Stimulated activated CD8-positive, alpha-beta memory T cell treated with anti-CD3 and anti-CD28 coated beads, Interleukin-12 subunit alpha, Interleukin-12 subunit beta, amount 100 ng/mL, for 4 hours (primary cell): Measurements from ENCODE around the gene CCDC167.

Source experiments
- DNase-seq: peaks from one replicate; pipeline ENCODE4 v3.0.0-alpha.2; 2020; ENCODE audit warnings: low read depth

CCDC167 gene

GRCh38 chr6:37499433-37500293, at the start of gene CCDC167:
Gene CCDC167, minus strand, starts transcription at chr6:37499893. Its CDS starts 30 bp downstream, at chr6:37499863.
- peak; percentile 91 for DNase-seq

GRCh38 chr6:37549154-37549553, 49.5 kb upstream of the CCDC167 start:
- DNase-seq = no peak

- no peak for DNase-seq
Observed at GRCh38 chr6:37548067-37548674, 48.5 kb upstream of the CCDC167 start.

- DNase-seq = no peak
Observed at GRCh38 chr6:37547564-37548061, 47.9 kb upstream of the CCDC167 start.

- DNase-seq = no peak
Observed at GRCh38 chr6:37546141-37546871, 46.6 kb upstream of the CCDC167 start.

GRCh38 chr6:37544530-37544929, 44.8 kb upstream of the CCDC167 start:
- DNase-seq = no peak

- no peak for DNase-seq
Observed at GRCh38 chr6:37543361-37543760, 43.7 kb upstream of the CCDC167 start.

- no peak for DNase-seq
Observed at GRCh38 chr6:37541346-37541745, 41.7 kb upstream of the CCDC167 start.

GRCh38 chr6:37540390-37540789, 40.7 kb upstream of the CCDC167 start:
- no peak for DNase-seq

GRCh38 chr6:37540029-37540352, 40.3 kb upstream of the CCDC167 start:
- no peak for DNase-seq

GRCh38 chr6:37539171-37540028, 39.7 kb upstream of the CCDC167 start:
- no peak for DNase-seq

- DNase-seq = no peak
Observed at GRCh38 chr6:37538107-37538506, 38.4 kb upstream of the CCDC167 start.

GRCh38 chr6:37537548-37537947, 37.9 kb upstream of the CCDC167 start:
- no peak for DNase-seq

GRCh38 chr6:37536491-37537190, 36.9 kb upstream of the CCDC167 start:
- no peak for DNase-seq

GRCh38 chr6:37535759-37536490, 36.2 kb upstream of the CCDC167 start:
- peak; percentile 10 for DNase-seq

- DNase-seq = no peak
Observed at GRCh38 chr6:37535428-37535758, 35.7 kb upstream of the CCDC167 start.

- DNase-seq = no peak
Observed at GRCh38 chr6:37534893-37535292, 35.2 kb upstream of the CCDC167 start.

GRCh38 chr6:37532122-37532521, 32.4 kb upstream of the CCDC167 start:
- DNase-seq = no peak

GRCh38 chr6:37531437-37532036, 31.8 kb upstream of the CCDC167 start:
- DNase-seq = no peak

- DNase-seq = no peak
Observed at GRCh38 chr6:37531026-37531425, 31.3 kb upstream of the CCDC167 start.
